HG03521 (cell line): Measurements from ENCODE around the gene L1TD1.
"Not testable (repeated sequence)": the region's sequence is repeated elsewhere in the genome, so short reads cannot be mapped to it uniquely, and the experiment has no call there.

Experiments used
- ATAC-seq: cut with Tn5 transposase; IDR thresholded peaks from one replicate; pipeline ENCODE4 v1.9.1; 2021; ENCODE audit warnings: mild to moderate bottlenecking, moderate library complexity; ENCODE audit not compliant: unreplicated experiment

L1TD1 gene

GRCh38 chr1:62232871-62233278, 38.2 kb downstream of the L1TD1 start:
- ATAC-seq: no peak

GRCh38 chr1:62233926-62234450, 39.3 kb downstream of the L1TD1 start:
- no peak for ATAC-seq

GRCh38 chr1:62234688-62235087, 40.0 kb downstream of the L1TD1 start:
- no peak for ATAC-seq

- no peak for ATAC-seq
These were observed 40.9 kb downstream of the L1TD1 start for GRCh38 chr1:62235576-62235975.

- no peak for ATAC-seq
These were observed 42.7 kb downstream of the L1TD1 start for GRCh38 chr1:62237361-62237760.

GRCh38 chr1:62237950-62238374, 43.3 kb downstream of the L1TD1 start:
- ATAC-seq: no peak

- no peak for ATAC-seq
These were observed 43.9 kb downstream of the L1TD1 start for GRCh38 chr1:62238507-62238906.

GRCh38 chr1:62239652-62240403, 45.2 kb downstream of the L1TD1 start:
- ATAC-seq: not testable (repeated sequence)

GRCh38 chr1:62240651-62241370, 46.2 kb downstream of the L1TD1 start:
- no peak for ATAC-seq

GRCh38 chr1:62241371-62242131, 46.9 kb downstream of the L1TD1 start:
- ATAC-seq: no peak

GRCh38 chr1:62244380-62244779, 49.7 kb downstream of the L1TD1 start:
- not testable (repeated sequence) for ATAC-seq

- no peak for ATAC-seq
These were observed 50.6 kb downstream of the L1TD1 start for GRCh38 chr1:62245201-62245600.

- ATAC-seq: no peak
These were observed 52.9 kb downstream of the L1TD1 start for GRCh38 chr1:62247391-62248168.

- ATAC-seq: no peak
These were observed 55.6 kb downstream of the L1TD1 start for GRCh38 chr1:62250126-62250726.

- no peak for ATAC-seq
These were observed 64.9 kb downstream of the L1TD1 start for GRCh38 chr1:62259551-62259950.

- ATAC-seq: no peak
These were observed 66.0 kb downstream of the L1TD1 start for GRCh38 chr1:62260688-62261087.
